GM10266 (cell line): Measurements from ENCODE around the gene PAQR5.

Source experiments
- DNase-seq: peaks from one replicate; pipeline ENCODE4 v3.0.0; 2012; ENCODE audit errors: extremely low spot score
- TF ChIP-seq, protein P1 (sequence below): IDR thresholded peaks from 2 replicates; pipeline ENCODE4 v1.5.1; 2012; ENCODE audit warnings: mild to moderate bottlenecking, low read depth; ENCODE audit not compliant: control insufficient read depth, insufficient read depth; ENCODE audit errors: missing control alignments

PAQR5 gene

GRCh38 chr15:69405110-69405509, 106.4 kb downstream of the PAQR5 start:
- TF ChIP-seq, protein P1, sequence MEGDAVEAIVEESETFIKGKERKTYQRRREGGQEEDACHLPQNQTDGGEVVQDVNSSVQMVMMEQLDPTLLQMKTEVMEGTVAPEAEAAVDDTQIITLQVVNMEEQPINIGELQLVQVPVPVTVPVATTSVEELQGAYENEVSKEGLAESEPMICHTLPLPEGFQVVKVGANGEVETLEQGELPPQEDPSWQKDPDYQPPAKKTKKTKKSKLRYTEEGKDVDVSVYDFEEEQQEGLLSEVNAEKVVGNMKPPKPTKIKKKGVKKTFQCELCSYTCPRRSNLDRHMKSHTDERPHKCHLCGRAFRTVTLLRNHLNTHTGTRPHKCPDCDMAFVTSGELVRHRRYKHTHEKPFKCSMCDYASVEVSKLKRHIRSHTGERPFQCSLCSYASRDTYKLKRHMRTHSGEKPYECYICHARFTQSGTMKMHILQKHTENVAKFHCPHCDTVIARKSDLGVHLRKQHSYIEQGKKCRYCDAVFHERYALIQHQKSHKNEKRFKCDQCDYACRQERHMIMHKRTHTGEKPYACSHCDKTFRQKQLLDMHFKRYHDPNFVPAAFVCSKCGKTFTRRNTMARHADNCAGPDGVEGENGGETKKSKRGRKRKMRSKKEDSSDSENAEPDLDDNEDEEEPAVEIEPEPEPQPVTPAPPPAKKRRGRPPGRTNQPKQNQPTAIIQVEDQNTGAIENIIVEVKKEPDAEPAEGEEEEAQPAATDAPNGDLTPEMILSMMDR, result no peak
- no peak for DNase-seq

GRCh38 chr15:69407719-69408400, 109.1 kb downstream of the PAQR5 start:
- TF ChIP-seq, protein P1, result no peak
- DNase-seq, result no peak

- TF ChIP-seq, protein P1, result no peak
- DNase-seq, result no peak
Measured at GRCh38 chr15:69408841-69409240, 110.1 kb downstream of the PAQR5 start.

DNA sequence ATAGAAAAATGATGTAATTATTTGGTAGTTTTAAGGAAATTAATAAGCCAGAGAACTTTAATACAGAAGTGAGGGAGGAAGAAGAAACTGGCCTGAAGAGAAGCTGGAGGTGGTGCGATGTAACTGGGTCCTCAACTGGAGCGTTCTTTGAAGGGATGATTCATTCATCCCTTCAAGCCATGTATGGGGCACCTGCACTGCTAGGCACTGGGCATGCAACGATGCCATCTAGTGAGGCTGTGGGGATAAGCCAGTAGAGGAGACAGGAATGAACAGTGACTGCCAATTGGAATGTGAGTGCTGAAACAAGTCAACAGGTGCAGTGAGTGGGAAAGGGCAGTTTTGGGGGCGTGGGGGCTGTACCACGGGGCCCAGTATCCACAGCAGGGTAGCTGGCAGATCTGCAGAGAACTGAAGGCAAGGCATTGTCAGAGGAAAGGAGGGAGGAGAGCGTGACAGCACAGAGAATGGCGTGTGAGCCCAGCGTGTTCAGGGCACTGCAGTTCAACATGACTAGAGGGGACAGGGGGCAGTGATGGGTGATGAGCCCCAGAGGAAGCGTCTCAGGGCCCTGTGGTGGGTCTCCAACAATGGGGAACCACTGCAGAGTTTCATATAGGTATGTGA, 111.6 kb downstream of the PAQR5 start:
- no peak for DNase-seq
- TF ChIP-seq, protein P1, result no peak

DNA sequence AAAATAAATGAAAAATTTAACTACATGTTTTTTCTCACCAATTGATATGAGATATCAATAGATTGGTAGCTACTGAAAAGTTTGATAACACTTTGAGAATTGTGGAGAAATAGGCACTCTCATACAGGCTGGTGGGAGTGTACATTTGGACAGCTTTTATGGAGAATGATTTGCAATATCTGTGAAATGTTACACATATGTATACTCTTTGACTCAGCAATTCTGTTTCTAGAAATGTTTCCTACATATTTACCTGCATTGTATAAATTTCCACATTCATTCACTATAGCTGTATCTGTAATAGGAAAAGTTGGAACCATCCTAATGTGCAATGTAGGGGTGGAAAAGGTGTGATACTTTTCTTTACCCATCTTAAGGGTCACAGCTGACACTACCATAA, 113.6 kb downstream of the PAQR5 start:
- TF ChIP-seq, protein P1, result no peak
- DNase-seq, result no peak

DNA sequence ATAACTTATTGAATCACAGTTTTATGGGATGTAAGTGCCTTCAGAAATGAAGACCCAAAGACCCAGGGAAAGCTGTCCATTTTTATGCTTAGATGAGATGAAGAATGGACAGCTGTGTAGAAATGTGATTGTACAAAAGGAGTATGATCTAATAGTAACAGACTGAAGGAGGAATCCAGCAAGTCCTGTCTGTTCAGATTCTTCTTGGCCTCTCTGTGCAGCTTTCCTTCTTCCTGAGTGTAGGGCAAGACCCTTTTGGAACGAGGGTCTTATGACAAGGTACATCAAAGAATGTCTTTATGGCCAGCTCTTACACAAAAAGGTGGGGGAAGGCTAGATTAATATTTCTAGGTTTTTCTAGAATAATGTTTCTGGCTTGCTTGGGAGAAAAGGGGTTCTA, 114.0 kb downstream of the PAQR5 start:
- no peak for DNase-seq
- TF ChIP-seq, protein P1, result no peak
